ENCODE results near the gene B3GNT4.

DNA sequence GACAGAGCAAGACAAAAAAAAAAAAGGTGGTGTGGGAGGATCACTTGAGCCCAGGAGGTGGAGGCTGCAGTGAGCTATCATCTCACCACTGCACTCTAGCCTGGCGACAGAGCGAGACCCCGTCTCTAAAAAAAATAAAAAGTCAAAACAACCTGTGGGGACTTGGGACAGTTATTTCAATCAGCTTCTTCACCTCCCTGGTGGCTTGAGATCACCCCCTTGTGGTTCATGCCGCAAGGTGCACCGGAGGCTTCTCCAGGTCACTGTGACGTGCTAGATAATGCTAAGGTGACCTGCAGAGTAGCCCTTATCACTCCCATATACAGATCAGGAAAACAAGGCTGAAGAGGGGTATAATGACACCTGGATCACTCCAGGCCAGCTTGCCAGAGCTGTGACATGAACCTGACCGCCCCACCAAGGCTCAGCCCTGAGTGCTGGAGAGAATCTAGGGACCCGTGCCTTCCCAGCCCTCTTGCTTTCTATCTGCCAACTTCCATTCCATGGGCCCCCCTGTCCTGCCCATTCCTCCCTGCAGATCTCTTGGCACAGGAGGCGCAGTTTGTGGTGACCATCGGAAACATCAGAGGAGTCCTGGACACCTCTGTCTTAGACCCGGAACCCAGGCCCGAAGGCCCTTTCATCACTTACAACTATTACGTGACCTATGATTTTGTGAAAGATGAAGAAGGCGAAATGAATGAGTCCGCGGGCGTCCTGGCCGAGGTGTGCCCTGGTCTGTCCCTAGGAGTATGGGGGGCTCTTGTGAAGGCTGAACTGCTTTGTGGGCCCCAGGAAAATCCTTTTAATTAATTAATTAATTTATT lies 12.5 kb upstream of the B3GNT4 start:
- TF ChIP-seq, protein P1, sequence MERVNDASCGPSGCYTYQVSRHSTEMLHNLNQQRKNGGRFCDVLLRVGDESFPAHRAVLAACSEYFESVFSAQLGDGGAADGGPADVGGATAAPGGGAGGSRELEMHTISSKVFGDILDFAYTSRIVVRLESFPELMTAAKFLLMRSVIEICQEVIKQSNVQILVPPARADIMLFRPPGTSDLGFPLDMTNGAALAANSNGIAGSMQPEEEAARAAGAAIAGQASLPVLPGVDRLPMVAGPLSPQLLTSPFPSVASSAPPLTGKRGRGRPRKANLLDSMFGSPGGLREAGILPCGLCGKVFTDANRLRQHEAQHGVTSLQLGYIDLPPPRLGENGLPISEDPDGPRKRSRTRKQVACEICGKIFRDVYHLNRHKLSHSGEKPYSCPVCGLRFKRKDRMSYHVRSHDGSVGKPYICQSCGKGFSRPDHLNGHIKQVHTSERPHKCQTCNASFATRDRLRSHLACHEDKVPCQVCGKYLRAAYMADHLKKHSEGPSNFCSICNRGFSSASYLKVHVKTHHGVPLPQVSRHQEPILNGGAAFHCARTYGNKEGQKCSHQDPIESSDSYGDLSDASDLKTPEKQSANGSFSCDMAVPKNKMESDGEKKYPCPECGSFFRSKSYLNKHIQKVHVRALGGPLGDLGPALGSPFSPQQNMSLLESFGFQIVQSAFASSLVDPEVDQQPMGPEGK (CRISPR knock-in tag; IDR thresholded peaks at IDR 0.05; ENCODE audit: borderline replicate concordance): no peak
- TF ChIP-seq ZNF70 (CRISPR knock-in tag; IDR thresholded peaks at IDR 0.05) (no peak), ARNTL (CRISPR knock-in tag; IDR thresholded peaks at IDR 0.05; ENCODE audit: borderline replicate concordance, low read depth) (no peak), ZFP30 (CRISPR knock-in tag; IDR thresholded peaks at IDR 0.05) (no peak), ZNF565 (CRISPR knock-in tag; conservative IDR thresholded peaks at IDR 0.05; ENCODE audit: low read depth) (no peak), SNAI2 (CRISPR knock-in tag; IDR thresholded peaks at IDR 0.05) (no peak), TOX (CRISPR knock-in tag; IDR thresholded peaks at IDR 0.05; ENCODE audit: borderline replicate concordance) (no peak), TSHZ2 (CRISPR knock-in tag; IDR thresholded peaks at IDR 0.05) (no peak), ESRRG (CRISPR knock-in tag; IDR thresholded peaks at IDR 0.05) (no peak), RARB (CRISPR knock-in tag; IDR thresholded peaks at IDR 0.05) (no peak), PPARA (CRISPR knock-in tag; IDR thresholded peaks at IDR 0.05; ENCODE audit: borderline replicate concordance) (no peak)
- TF ChIP-seq, protein P2, sequence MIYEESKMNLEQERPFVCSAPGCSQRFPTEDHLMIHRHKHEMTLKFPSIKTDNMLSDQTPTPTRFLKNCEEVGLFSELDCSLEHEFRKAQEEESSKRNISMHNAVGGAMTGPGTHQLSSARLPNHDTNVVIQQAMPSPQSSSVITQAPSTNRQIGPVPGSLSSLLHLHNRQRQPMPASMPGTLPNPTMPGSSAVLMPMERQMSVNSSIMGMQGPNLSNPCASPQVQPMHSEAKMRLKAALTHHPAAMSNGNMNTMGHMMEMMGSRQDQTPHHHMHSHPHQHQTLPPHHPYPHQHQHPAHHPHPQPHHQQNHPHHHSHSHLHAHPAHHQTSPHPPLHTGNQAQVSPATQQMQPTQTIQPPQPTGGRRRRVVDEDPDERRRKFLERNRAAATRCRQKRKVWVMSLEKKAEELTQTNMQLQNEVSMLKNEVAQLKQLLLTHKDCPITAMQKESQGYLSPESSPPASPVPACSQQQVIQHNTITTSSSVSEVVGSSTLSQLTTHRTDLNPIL (CRISPR knock-in tag; IDR thresholded peaks at IDR 0.05; ENCODE audit: low read depth): no peak
